Heart left ventricle (tissue), 16 donors: ENCODE measurements around the gene P3H3. TPM values are rescaled to one million over a fixed set of nuclear protein-coding genes. Genes with fewer than 3 reads are reported as not detected.
A peak's percentile ranks its signal among the peaks of the same experiment; 100 is the strongest.

ENCODE experiments used
- ATAC-seq, 4 donors: fragments of 200-7000 bp; cut with Tn5 transposase; one replicate each; pipeline ENCODE4 v1.9.1; 2020 to 2022; ENCODE audit warnings: moderate library complexity in 4 of 4, mild to moderate bottlenecking in 3 of 4, moderate number of reproducible peaks in 1 of 4
- DNase-seq, 5 donors: peaks; one replicate each; pipeline ENCODE4 v3.0.0-alpha.2; 2020
- H3K27ac ChIP-seq, 12 donors: fragments of 200-600 bp; sonication (generic) in 4 of 12; one replicate each; pipeline versions ENCODE4 v1.5.0 to v1.8.0; 2016 to 2022; ENCODE audit warnings: mild to moderate bottlenecking in 2 of 12
- H3K27me3 ChIP-seq, 9 donors: fragments of 200-600 bp; sonication (generic) in 2 of 9; one replicate each; pipeline versions ENCODE4 v1.5.1 to v1.8.0; 2016 to 2022; ENCODE audit warnings: mild to moderate bottlenecking in 3 of 9
- H3K36me3 ChIP-seq, 9 donors: fragments of 200-600 bp; sonication (generic) in 2 of 9; one replicate each; pipeline versions ENCODE4 v1.5.0 to v1.8.0; 2018 to 2022; ENCODE audit warnings: mild to moderate bottlenecking in 2 of 9
- H3K4me1 ChIP-seq, 12 donors: fragments of 200-600 bp; sonication (generic) in 4 of 12; one replicate each; pipeline versions ENCODE4 v1.5.0 to v1.8.0; 2016 to 2022; ENCODE audit warnings: mild to moderate bottlenecking in 3 of 12
- H3K4me3 ChIP-seq, 12 donors: fragments of 200-600 bp; sonication (generic) in 4 of 12; one replicate each; pipeline versions ENCODE4 v1.5.0 to v1.8.0; 2017 to 2022; ENCODE audit warnings: mild to moderate bottlenecking in 9 of 12, moderate library complexity in 4 of 12
- H3K9me3 ChIP-seq, 12 donors: fragments of 200-600 bp; sonication (generic) in 4 of 12; one replicate each; pipeline versions ENCODE4 v1.5.0 to v1.8.0; 2016 to 2022; ENCODE audit warnings: mild to moderate bottlenecking in 1 of 12
- CTCF ChIP-seq, 12 donors: fragments of 200-600 bp; sonication (generic) in 4 of 12; IDR thresholded peaks; one replicate each; pipeline versions ENCODE4 v1.5.0 to v1.8.0; 2018 to 2022; ENCODE audit warnings: antibody characterized with exemption in 12 of 12, mild to moderate bottlenecking in 5 of 12
- POLR2A ChIP-seq, 2 donors: fragments of 450-650 bp; IDR thresholded peaks; one replicate each; pipeline ENCODE4 v1.6.1; 2017; ENCODE audit warnings: antibody characterized with exemption in 2 of 2, mild to moderate bottlenecking in 2 of 2, moderate library complexity in 2 of 2
- WGBS, 4 donors: extraction: QIAGEN DNeasy Blood & Tissue Kit in 2 of 4; methylation state at CpG; one replicate each; pipeline versions ENCODE4 v1.1.5 to v1.1.7; 2013 to 2018; 5-methylcytosine and 5-hydroxymethylcytosine counted together
- intact Hi-C, 10 donors: fragments of 100-400 bp; cut with DNase I; formaldehyde crosslinking; loops; one replicate each; pipeline versions ENCODE4 v1.11.1 to v1.14.2; 2022
- polyA plus RNA-seq, 2 donors: library from polyadenylated mRNA; stranded (reverse); fragments of 200-250 nt; gene quantifications; one replicate each; pipeline ENCODE4 v1.2.3, GENCODE V29; 2013
- total RNA-seq, 9 donors: library from RNA; depleted of rRNA in 2 of 9; stranded (reverse); fragments of >200 nt in 2 of 9; fragmentation: NEBNext Ultra II Directional in 3 of 9; extraction: Animal tissue kit (Norgen Biotek cat#: 25700) in 3 of 9; gene quantifications; one replicate each; pipeline versions ENCODE4 v1.1.0 to v1.2.4, GENCODE V29; 2016 to 2023
- donor health status: ischemic (EF 13 %, LVEDD 7.1; RV severe dilation, severe dysfunction).
- donor health status: healthy with polysubstance abuse.
- donor health status: DM: no; HTN: yes; CAD: no.
- donor health status: DM: no; HTN: no; CAD: no.
- donor health status: ischemic (EF 25% LVEDD 6.9; RV normal size, moderate dysfunction).
- donor health status: ischemic (EF 25% LVEDD 5.7; RV mildly dilated, moderate dysfunction).
- donor health status: healthy.
- donor health status: DM: yes; HTN: yes; CAD: no.
- donor health status: ischemic (EF 35%, LVEDD 5.7; RV mildly dilated, moderate dysfunction).
- donor health status: nonischemic (EF 11% LVEDD 7.7; RV severe dilation, severe dysfunction).
- donor health status: DM: yes; HTN: yes; CAD: no.
- donor health status: PGD.
- donor health status: ischemic (EF 29% LVEDD 5.4; RV normal size, mild dysfunction).
- donor health status: nonischemic (EF 23%, LVEDD 6.1; RV moderate dilation, normal function).

Gene P3H3
- total and polyA plus RNA-seq, 11 donors = 4.2 to 29.9 (median 16.6) TPM

- H3K36me3 ChIP-seq = no peaks in the 10 kb centered on the region
- peaks cover 0 to 44% (median 2%) of the 10 kb centered on the region in 12 donors for H3K4me1 ChIP-seq
- no peak overlapping the region for H3K4me3 ChIP-seq
- 95 to 97% (median 96%) methylated on average over 5 of the region's 5 CpGs for WGBS, 4 donors
- intact Hi-C loops = no loop called here
- TF ChIP-seq CTCF (IDR thresholded peaks at IDR 0.05) (no peak), POLR2A (IDR thresholded peaks at IDR 0.05) (no peak)
- DNase-seq (no peak), ATAC-seq (no peak)
- H3K27me3 ChIP-seq = no peaks in the 10 kb centered on the region
- H3K27ac ChIP-seq = peak overlapping the region in 2 of 12 donors; percentile 35 to 65
- H3K9me3 ChIP-seq = no peaks in the 10 kb centered on the region
Observed at GRCh38 chr12:6787309-6787708, 40.9 kb upstream of the P3H3 start.

- 65 to 74% (median 67%) methylated on average over 14 to 18 of the region's 18 CpGs for WGBS, 4 donors
- H3K9me3 ChIP-seq = no peaks in the 10 kb centered on the region
- peak; percentile 63 to 86 (median 70) for DNase-seq
- intact Hi-C loops = loop anchor here in 1 of 10 donors (2.0 kb wide), 1 partner anchor 26 kb away; no protein-coding TSS in a partner anchor
- H3K36me3 ChIP-seq = no peaks in the 10 kb centered on the region
- ATAC-seq = peak; percentile 34 to 87 (median 75)
- peaks cover 0 to 4% (median 0%) of the 10 kb centered on the region in 9 donors for H3K27me3 ChIP-seq
- H3K27ac ChIP-seq = peak within 1 kb of the TSS in 6 of 12 donors; percentile 13 to 95 (median 52)
- peak within 1 kb of the TSS in 9 of 12 donors; percentile 5 to 65 (median 40) for H3K4me3 ChIP-seq
- H3K4me1 ChIP-seq = peaks cover 0 to 56% (median 2%) of the 10 kb centered on the region in 12 donors
- TF ChIP-seq CTCF (IDR thresholded peaks at IDR 0.05) (no peak), POLR2A (IDR thresholded peaks at IDR 0.05) (peak in 1 of 2 donors; percentile 22)
Observed at GRCh38 chr12:6788972-6789924, 39.0 kb upstream of the P3H3 start, which contains the start of gene CD4. Gene CD4 (plus strand): TSS chr12:6789528. CDS start chr12:6800139, 10,611 bp downstream.

GRCh38 chr12:6790496-6791150, 37.6 kb upstream of the P3H3 start:
- peaks cover 0 to 4% (median 0%) of the 10 kb centered on the region in 9 donors for H3K27me3 ChIP-seq
- no peak for DNase-seq
- no peak for ATAC-seq
- intact Hi-C loops = no loop called here
- H3K4me3 ChIP-seq = peak overlapping the region in 5 of 12 donors; percentile 40 to 65 (median 50)
- no peak for TF ChIP-seq CTCF (IDR thresholded peaks at IDR 0.05)
- TF ChIP-seq POLR2A (IDR thresholded peaks at IDR 0.05) = no peak
- peaks cover 0 to 48% (median 0%) of the 10 kb centered on the region in 12 donors for H3K4me1 ChIP-seq
- H3K36me3 ChIP-seq = peaks cover 0 to 7% (median 0%) of the 10 kb centered on the region in 9 donors
- WGBS, 4 donors = 88 to 93% (median 90%) methylated on average over 12 of the region's 12 CpGs
- H3K27ac ChIP-seq = peak overlapping the region in 1 of 12 donors; percentile 95
- H3K9me3 ChIP-seq = no peaks in the 10 kb centered on the region
